22Rv1 (cell line): ENCODE measurements around the gene ZC3H8.
"Not testable (repeated sequence)": the region's sequence is repeated elsewhere in the genome, so short reads cannot be mapped to it uniquely, and the experiment has no call there.

Experiments
- H3K27ac ChIP-seq: fragments of 450-650 bp; 2 replicates; pipeline ENCODE4 v1.5.1; 2017
- ZFX ChIP-seq: fragments of 450-650 bp; IDR thresholded peaks from 2 replicates; pipeline ENCODE4 v1.6.1; 2017; ENCODE audit warnings: antibody characterized with exemption, borderline replicate concordance
- TF ChIP-seq, protein P1 (sequence below): fragments of 450-650 bp; IDR thresholded peaks from 2 replicates; pipeline ENCODE4 v1.5.1; 2017; ENCODE audit warnings: mild to moderate bottlenecking

The ZC3H8 gene

GRCh38 chr2:112293636-112294401 is 39.0 kb upstream of the ZC3H8 start:
- no peak overlapping the region for H3K27ac ChIP-seq
- TF ChIP-seq ZFX: no peak
- TF ChIP-seq, protein P1, sequence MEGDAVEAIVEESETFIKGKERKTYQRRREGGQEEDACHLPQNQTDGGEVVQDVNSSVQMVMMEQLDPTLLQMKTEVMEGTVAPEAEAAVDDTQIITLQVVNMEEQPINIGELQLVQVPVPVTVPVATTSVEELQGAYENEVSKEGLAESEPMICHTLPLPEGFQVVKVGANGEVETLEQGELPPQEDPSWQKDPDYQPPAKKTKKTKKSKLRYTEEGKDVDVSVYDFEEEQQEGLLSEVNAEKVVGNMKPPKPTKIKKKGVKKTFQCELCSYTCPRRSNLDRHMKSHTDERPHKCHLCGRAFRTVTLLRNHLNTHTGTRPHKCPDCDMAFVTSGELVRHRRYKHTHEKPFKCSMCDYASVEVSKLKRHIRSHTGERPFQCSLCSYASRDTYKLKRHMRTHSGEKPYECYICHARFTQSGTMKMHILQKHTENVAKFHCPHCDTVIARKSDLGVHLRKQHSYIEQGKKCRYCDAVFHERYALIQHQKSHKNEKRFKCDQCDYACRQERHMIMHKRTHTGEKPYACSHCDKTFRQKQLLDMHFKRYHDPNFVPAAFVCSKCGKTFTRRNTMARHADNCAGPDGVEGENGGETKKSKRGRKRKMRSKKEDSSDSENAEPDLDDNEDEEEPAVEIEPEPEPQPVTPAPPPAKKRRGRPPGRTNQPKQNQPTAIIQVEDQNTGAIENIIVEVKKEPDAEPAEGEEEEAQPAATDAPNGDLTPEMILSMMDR: no peak

- TF ChIP-seq, protein P1: no peak
- TF ChIP-seq ZFX: no peak
- no peak overlapping the region for H3K27ac ChIP-seq
These were observed 35.8 kb upstream of the ZC3H8 start for GRCh38 chr2:112290648-112291047.

DNA sequence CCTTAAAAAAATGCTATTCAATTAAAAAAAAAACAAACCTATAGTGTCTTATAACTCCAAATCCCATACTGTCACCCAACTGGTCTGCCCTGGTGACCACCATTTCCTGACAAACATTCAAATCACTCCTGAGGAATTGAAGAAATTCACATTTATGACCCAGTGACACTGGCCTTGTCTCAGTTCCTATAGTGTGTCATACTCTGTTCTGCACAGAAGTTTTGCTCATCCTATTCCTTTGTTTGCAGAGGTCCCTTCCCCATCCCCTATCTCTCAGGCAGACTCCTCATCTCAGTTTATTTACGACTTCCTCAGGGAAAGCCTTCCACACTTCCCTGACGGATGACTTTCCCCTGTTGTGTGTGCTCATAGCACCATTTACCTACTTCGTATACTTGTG is 35.2 kb upstream of the ZC3H8 start:
- H3K27ac ChIP-seq: no peak overlapping the region
- TF ChIP-seq, protein P1: no peak
- TF ChIP-seq ZFX: no peak

DNA sequence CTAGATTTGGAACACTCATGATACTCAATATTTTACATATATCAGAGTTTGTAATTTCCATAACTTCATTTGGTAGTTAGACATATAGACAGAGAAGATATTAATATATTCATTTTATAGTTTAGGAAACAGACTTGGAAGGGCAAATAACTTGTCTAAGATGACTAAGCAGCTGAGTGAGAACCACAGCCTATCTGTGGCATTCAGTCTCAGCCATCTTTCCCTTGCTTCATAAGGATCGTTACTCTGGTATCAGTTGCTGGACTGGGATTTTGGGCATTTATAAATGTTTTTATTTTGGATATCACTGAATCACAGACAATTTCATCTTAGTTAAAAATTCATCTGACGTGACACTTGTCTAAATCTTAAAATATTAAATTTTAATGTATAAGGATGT is 28.7 kb upstream of the ZC3H8 start:
- H3K27ac ChIP-seq: not testable (repeated sequence)

GRCh38 chr2:112282066-112282465 is 27.2 kb upstream of the ZC3H8 start:
- not testable (repeated sequence) for H3K27ac ChIP-seq

GRCh38 chr2:112277596-112278220 is 22.9 kb upstream of the ZC3H8 start:
- H3K27ac ChIP-seq: no peak overlapping the region
- no peak for TF ChIP-seq ZFX
- TF ChIP-seq, protein P1: no peak

DNA sequence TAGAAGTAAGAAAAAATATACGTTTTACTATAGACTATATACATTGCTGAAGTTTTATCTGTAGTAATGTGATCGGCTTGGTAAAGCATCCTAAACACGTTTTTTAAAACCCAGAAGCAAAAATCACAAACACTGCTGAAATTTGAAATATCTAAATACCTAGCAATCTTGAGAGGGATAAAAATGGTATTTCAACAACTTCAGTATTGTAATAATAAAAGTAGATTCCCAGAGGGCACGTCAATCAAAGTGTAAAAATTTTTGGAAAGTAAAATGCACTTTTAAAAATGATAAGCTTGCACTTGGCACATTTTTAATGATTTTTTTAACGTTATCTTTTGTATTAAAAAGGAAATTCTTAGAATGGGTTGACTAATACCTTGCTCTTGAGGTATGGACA is 22.1 kb upstream of the ZC3H8 start:
- no peak for TF ChIP-seq ZFX
- no peak overlapping the region for H3K27ac ChIP-seq

DNA sequence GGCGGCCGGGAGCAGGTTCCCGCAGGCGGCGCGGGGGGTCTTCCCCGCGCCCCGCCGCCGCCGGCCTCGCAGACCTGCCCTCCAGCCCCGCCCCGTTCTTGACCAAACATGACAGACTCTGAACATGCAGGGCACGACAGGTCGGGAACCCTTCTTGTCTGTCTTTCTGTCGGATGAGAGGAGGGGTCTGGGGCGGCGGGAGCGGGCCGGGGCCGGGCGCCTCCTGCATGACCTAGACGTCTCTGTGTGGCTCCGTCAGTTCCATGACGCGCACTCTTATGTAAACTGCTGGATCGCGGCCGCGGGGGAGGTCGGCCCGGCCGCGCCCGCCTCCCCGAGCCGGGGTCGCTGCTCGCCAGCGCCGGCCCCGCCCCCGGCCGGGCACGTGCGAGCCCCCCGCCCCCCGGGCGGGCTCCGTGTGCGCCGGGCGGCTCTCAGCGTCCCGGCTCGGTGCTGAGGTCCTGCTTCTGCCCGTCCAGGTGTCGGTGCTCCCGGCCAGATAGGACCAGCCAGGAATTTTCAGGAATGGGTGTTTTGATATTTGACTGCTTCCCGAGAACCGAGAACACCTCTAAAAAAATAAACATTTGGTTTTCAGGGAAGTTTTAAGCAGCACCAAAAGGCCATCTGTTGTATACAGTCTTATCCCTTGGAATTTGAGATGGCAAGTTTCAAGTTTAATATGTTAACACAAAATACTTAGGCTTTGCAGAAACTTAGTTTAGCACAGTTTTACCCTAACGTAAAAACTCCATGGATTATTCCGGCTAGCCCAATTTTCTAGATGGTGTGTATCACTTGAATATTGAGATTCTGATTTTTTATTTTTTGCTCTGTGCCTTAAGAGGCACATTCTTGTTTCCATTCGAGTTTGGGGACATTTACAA is 21.3 kb upstream of the ZC3H8 start:
- H3K27ac ChIP-seq: peak overlapping the region; percentile 98
- no peak for TF ChIP-seq ZFX
- TF ChIP-seq, protein P1: no peak
